WTC11 (cell line): ENCODE results near the gene UNC13C.

Experiments
- CREB1 ChIP-seq: sonication (generic); formaldehyde crosslinking; IDR thresholded peaks from 2 replicates; pipeline ENCODE4 v1.8.0; 2023; ENCODE audit warnings: mild to moderate bottlenecking, missing genetic modification reagents
- FOXK1 ChIP-seq: sonication (generic); formaldehyde crosslinking; IDR thresholded peaks from 2 replicates; pipeline ENCODE4 v1.8.0; 2022; ENCODE audit warnings: mild to moderate bottlenecking, moderate library complexity, missing genetic modification reagents
- MXD4 ChIP-seq: fragments of 250-450 bp; sonication (Bioruptor Pico); IDR thresholded peaks from 2 replicates; pipeline ENCODE4 v1.8.0; 2021; ENCODE audit warnings: mild to moderate bottlenecking, moderate library complexity, borderline replicate concordance
- SMAD3 ChIP-seq: sonication (generic); formaldehyde crosslinking; IDR thresholded peaks from 2 replicates; pipeline ENCODE4 v1.8.0; 2022; ENCODE audit warnings: missing genetic modification reagents, mild to moderate bottlenecking, borderline replicate concordance
- TEAD4 ChIP-seq: sonication (generic); formaldehyde crosslinking; IDR thresholded peaks from 2 replicates; pipeline ENCODE4 v1.8.0; 2022; ENCODE audit warnings: mild to moderate bottlenecking, missing genetic modification reagents
- TF ChIP-seq, protein P1 (sequence below): sonication (generic); formaldehyde crosslinking; IDR thresholded peaks from 2 replicates; pipeline ENCODE4 v1.8.0; 2022; ENCODE audit warnings: mild to moderate bottlenecking, missing genetic modification reagents
- TF ChIP-seq, protein P2 (sequence below): fragments of 200-600 bp; IDR thresholded peaks from 2 replicates; pipeline ENCODE4 v1.8.0; 2022; ENCODE audit warnings: antibody characterized with exemption
- TF ChIP-seq, protein P3 (sequence below): sonication (generic); formaldehyde crosslinking; IDR thresholded peaks from 2 replicates; pipeline ENCODE4 v1.8.0; 2022; ENCODE audit warnings: missing genetic modification reagents

DNA sequence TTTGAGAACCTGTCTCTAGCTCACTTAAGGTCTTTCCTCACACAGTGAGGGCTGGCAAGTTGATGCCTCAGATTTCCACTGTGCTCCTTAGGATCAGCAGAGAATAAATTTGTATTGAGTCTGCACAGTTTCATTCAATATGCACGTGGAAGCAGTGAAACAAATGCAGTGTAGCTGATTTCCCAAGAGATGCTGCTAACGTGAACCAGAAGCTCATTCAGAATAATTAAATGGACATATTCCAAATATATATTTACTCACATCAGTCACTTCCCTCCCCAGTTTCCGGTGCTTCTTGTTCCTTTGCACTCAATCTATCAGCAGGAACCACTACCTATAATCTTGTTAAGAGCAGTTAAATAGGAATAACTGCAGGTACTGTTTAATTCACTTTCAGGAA is 86.1 kb downstream of the UNC13C start:
- TF ChIP-seq, protein P1, sequence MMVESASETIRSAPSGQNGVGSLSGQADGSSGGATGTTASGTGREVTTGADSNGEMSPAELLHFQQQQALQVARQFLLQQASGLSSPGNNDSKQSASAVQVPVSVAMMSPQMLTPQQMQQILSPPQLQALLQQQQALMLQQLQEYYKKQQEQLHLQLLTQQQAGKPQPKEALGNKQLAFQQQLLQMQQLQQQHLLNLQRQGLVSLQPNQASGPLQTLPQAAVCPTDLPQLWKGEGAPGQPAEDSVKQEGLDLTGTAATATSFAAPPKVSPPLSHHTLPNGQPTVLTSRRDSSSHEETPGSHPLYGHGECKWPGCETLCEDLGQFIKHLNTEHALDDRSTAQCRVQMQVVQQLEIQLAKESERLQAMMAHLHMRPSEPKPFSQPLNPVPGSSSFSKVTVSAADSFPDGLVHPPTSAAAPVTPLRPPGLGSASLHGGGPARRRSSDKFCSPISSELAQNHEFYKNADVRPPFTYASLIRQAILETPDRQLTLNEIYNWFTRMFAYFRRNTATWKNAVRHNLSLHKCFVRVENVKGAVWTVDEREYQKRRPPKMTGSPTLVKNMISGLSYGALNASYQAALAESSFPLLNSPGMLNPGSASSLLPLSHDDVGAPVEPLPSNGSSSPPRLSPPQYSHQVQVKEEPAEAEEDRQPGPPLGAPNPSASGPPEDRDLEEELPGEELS (CRISPR knock-in tag): no peak
- TF ChIP-seq SMAD3 (CRISPR knock-in tag): no peak
- TF ChIP-seq TEAD4 (CRISPR knock-in tag): no peak
- TF ChIP-seq CREB1: no peak
- TF ChIP-seq, protein P2, sequence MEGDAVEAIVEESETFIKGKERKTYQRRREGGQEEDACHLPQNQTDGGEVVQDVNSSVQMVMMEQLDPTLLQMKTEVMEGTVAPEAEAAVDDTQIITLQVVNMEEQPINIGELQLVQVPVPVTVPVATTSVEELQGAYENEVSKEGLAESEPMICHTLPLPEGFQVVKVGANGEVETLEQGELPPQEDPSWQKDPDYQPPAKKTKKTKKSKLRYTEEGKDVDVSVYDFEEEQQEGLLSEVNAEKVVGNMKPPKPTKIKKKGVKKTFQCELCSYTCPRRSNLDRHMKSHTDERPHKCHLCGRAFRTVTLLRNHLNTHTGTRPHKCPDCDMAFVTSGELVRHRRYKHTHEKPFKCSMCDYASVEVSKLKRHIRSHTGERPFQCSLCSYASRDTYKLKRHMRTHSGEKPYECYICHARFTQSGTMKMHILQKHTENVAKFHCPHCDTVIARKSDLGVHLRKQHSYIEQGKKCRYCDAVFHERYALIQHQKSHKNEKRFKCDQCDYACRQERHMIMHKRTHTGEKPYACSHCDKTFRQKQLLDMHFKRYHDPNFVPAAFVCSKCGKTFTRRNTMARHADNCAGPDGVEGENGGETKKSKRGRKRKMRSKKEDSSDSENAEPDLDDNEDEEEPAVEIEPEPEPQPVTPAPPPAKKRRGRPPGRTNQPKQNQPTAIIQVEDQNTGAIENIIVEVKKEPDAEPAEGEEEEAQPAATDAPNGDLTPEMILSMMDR: no peak
- TF ChIP-seq, protein P3, sequence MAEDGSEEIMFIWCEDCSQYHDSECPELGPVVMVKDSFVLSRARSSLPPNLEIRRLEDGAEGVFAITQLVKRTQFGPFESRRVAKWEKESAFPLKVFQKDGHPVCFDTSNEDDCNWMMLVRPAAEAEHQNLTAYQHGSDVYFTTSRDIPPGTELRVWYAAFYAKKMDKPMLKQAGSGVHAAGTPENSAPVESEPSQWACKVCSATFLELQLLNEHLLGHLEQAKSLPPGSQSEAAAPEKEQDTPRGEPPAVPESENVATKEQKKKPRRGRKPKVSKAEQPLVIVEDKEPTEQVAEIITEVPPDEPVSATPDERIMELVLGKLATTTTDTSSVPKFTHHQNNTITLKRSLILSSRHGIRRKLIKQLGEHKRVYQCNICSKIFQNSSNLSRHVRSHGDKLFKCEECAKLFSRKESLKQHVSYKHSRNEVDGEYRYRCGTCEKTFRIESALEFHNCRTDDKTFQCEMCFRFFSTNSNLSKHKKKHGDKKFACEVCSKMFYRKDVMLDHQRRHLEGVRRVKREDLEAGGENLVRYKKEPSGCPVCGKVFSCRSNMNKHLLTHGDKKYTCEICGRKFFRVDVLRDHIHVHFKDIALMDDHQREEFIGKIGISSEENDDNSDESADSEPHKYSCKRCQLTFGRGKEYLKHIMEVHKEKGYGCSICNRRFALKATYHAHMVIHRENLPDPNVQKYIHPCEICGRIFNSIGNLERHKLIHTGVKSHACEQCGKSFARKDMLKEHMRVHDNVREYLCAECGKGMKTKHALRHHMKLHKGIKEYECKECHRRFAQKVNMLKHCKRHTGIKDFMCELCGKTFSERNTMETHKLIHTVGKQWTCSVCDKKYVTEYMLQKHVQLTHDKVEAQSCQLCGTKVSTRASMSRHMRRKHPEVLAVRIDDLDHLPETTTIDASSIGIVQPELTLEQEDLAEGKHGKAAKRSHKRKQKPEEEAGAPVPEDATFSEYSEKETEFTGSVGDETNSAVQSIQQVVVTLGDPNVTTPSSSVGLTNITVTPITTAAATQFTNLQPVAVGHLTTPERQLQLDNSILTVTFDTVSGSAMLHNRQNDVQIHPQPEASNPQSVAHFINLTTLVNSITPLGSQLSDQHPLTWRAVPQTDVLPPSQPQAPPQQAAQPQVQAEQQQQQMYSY (CRISPR knock-in tag): no peak
- no peak for TF ChIP-seq FOXK1 (CRISPR knock-in tag)
- no peak for TF ChIP-seq MXD4 (CRISPR knock-in tag)
